Umbilical cord (tissue), 2 donors: ENCODE data around the gene ZC3H7B. TPM values are rescaled to one million over a fixed set of nuclear protein-coding genes. Genes with fewer than 3 reads are reported as not detected.
"Not testable (repeated sequence)": the region's sequence is repeated elsewhere in the genome, so short reads cannot be mapped to it uniquely, and the experiment has no call there.

Experiments
- DNase-seq: peaks from one replicate; pipeline ENCODE4 v3.0.0-alpha.2; 2015; ENCODE audit warnings: low spot score
- total RNA-seq: library from RNA; depleted of rRNA; stranded (reverse); fragments of >200 nt; gene quantifications from one replicate; pipeline ENCODE4 v1.2.3, GENCODE V29; 2014; ENCODE audit warnings: low replicate concordance; ENCODE audit not compliant: insufficient read depth

ZC3H7B gene
- total RNA-seq, 1 donor from 2014 or later: 24.6 TPM

- no peak for DNase-seq
Observed at GRCh38 chr22:41382610-41383009, 81.3 kb downstream of the ZC3H7B start.

GRCh38 chr22:41383085-41383484 is 81.8 kb downstream of the ZC3H7B start:
- DNase-seq: no peak

GRCh38 chr22:41384128-41384527 is 82.8 kb downstream of the ZC3H7B start:
- DNase-seq: no peak

GRCh38 chr22:41387341-41387740 is 86.0 kb downstream of the ZC3H7B start:
- no peak for DNase-seq

- DNase-seq: no peak
Observed at GRCh38 chr22:41394012-41394356, 92.7 kb downstream of the ZC3H7B start.

GRCh38 chr22:41395531-41396240 is 94.4 kb downstream of the ZC3H7B start:
- DNase-seq: no peak

GRCh38 chr22:41397143-41397811 is 96.0 kb downstream of the ZC3H7B start:
- DNase-seq: no peak

GRCh38 chr22:41398921-41399320 is 97.6 kb downstream of the ZC3H7B start:
- DNase-seq: no peak

GRCh38 chr22:41401781-41402648 is 100.7 kb downstream of the ZC3H7B start:
- peak; percentile 42 for DNase-seq

GRCh38 chr22:41402851-41403250 is 101.5 kb downstream of the ZC3H7B start:
- not testable (repeated sequence) for DNase-seq

- peak; percentile 86 for DNase-seq
Observed at GRCh38 chr22:41403532-41404318, 102.4 kb downstream of the ZC3H7B start.

- DNase-seq: no peak
Observed at GRCh38 chr22:41405588-41405987, 104.3 kb downstream of the ZC3H7B start.

- DNase-seq: no peak
Observed at GRCh38 chr22:41406410-41406809, 105.1 kb downstream of the ZC3H7B start.

GRCh38 chr22:41407433-41407832 is 106.1 kb downstream of the ZC3H7B start:
- no peak for DNase-seq

GRCh38 chr22:41408665-41409064 is 107.3 kb downstream of the ZC3H7B start:
- DNase-seq: no peak

Other genes with a start within 250 kb of the ZC3H7B start
- 72.2 TPM for gene EP300, start 208.9 kb upstream of the ZC3H7B start, total RNA-seq
- gene L3MBTL2, start 96.2 kb upstream of the ZC3H7B start, total RNA-seq: 7.9 TPM
- 1.9 TPM for gene CHADL, start 60.6 kb upstream of the ZC3H7B start, total RNA-seq
- gene RANGAP1, start 15.3 kb upstream of the ZC3H7B start, total RNA-seq: 11.1 TPM
- 6.3 TPM for gene TEF, start 80.4 kb downstream of the ZC3H7B start, total RNA-seq
- gene TOB2, start 145.3 kb downstream of the ZC3H7B start, total RNA-seq: 12.5 TPM
- gene PHF5A, start 167.2 kb downstream of the ZC3H7B start, total RNA-seq: 19.5 TPM
- 19.7 TPM for gene ACO2, start 167.6 kb downstream of the ZC3H7B start, total RNA-seq
- gene POLR3H, start 242.9 kb downstream of the ZC3H7B start, total RNA-seq: 4.6 TPM